Adrenal gland (tissue), 5 donors: Measurements from ENCODE around the gene KCNAB1.

ENCODE experiments used
- CTCF ChIP-seq, 6 experiments: fragments of 450-650 bp in 4 of 6; fragments of 200-600 bp in 2 of 6; sonication (generic) in 1 of 6; IDR thresholded peaks; 1 replicate in 5 of 6; 2 replicates in 1 of 6; pipeline versions ENCODE4 v1.5.1 to v1.8.0; 2016 to 2021; ENCODE audit warnings: antibody characterized with exemption in 6 of 6, mild to moderate bottlenecking in 2 of 6, moderate library complexity in 1 of 6
- POLR2A ChIP-seq, 2 donors: fragments of 450-650 bp; IDR thresholded peaks; one replicate each; pipeline ENCODE4 v1.6.1; 2017; ENCODE audit warnings: antibody characterized with exemption in 2 of 2, mild to moderate bottlenecking in 2 of 2, moderate library complexity in 1 of 2
- donor health status: DM: no; HTN: no; CAD: no.

GRCh38 chr3:156163848-156164247 is 43.5 kb downstream of the KCNAB1 start:
- TF ChIP-seq CTCF (IDR thresholded peaks at IDR 0.05): no peak
- no peak for TF ChIP-seq POLR2A (IDR thresholded peaks at IDR 0.05)
